Neural progenitor cell (in vitro differentiated cells): ENCODE measurements around the gene KCNT1. TPM values are rescaled to one million over a fixed set of nuclear protein-coding genes. Genes with fewer than 3 reads are reported as not detected.

ENCODE experiments used
- DNase-seq: peaks from one replicate; pipeline ENCODE4 v3.0.0-alpha.2; 2016; ENCODE audit warnings: low spot score
- H2AFZ ChIP-seq: fragments of 200-600 bp; sonication (generic); replicated peaks from 2 replicates; pipeline ENCODE4 v1.6.1; 2016; ENCODE audit warnings: antibody characterized with exemption
- H3F3A ChIP-seq: fragments of 200-600 bp; sonication (generic); 2 replicates; pipeline ENCODE4 v1.6.1; 2016; ENCODE audit warnings: antibody characterized with exemption, low read depth
- H3K27ac ChIP-seq: fragments of 200-600 bp; sonication (generic); 2 replicates; pipeline ENCODE4 v1.5.1; 2016; ENCODE audit warnings: mild to moderate bottlenecking
- H3K27me3 ChIP-seq: fragments of 200-600 bp; sonication (generic); 2 replicates; pipeline ENCODE4 v1.6.1; 2016; ENCODE audit warnings: mild to moderate bottlenecking, moderate library complexity
- H3K36me3 ChIP-seq: fragments of 200-600 bp; sonication (generic); 2 replicates; pipeline ENCODE4 v1.5.1; 2016
- H3K4me1 ChIP-seq: fragments of 200-600 bp; sonication (generic); 2 replicates; pipeline ENCODE4 v1.6.1; 2016; ENCODE audit warnings: mixed run types
- H3K4me2 ChIP-seq: fragments of 200-600 bp; sonication (generic); 2 replicates; pipeline ENCODE4 v1.6.1; 2016
- H3K4me3 ChIP-seq: fragments of 200-600 bp; sonication (generic); 2 replicates; pipeline ENCODE4 v1.5.1; 2016
- H3K79me2 ChIP-seq: fragments of 200-600 bp; sonication (generic); 2 replicates; pipeline ENCODE4 v1.6.1; 2016; ENCODE audit warnings: low read depth
- H3K9ac ChIP-seq: fragments of 200-600 bp; sonication (generic); 2 replicates; pipeline ENCODE4 v1.6.1; 2016
- H3K9me3 ChIP-seq: fragments of 200-600 bp; sonication (generic); 2 replicates; pipeline ENCODE4 v1.5.1; 2016; ENCODE audit warnings: low read depth
- H4K20me1 ChIP-seq: fragments of 200-600 bp; sonication (generic); 2 replicates; pipeline ENCODE4 v1.6.1; 2016; ENCODE audit warnings: low read depth
- H3K27ac Mint-ChIP-seq: 3 replicates; pipeline ENCODE4 v1.8.0; 2021; ENCODE audit warnings: mixed read lengths
- H3K27me3 Mint-ChIP-seq: 2 replicates; pipeline ENCODE4 v1.8.0; 2022; ENCODE audit warnings: low read depth, mild to moderate bottlenecking, inconsistent platforms, moderate library complexity, mixed read lengths; ENCODE audit not compliant: insufficient read depth
- H3K36me3 Mint-ChIP-seq: 3 replicates; pipeline ENCODE4 v1.8.0; 2021; ENCODE audit warnings: mixed read lengths
- H3K4me1 Mint-ChIP-seq: 3 replicates; pipeline ENCODE4 v1.8.0; 2021; ENCODE audit warnings: mixed read lengths
- H3K4me3 Mint-ChIP-seq: 3 replicates; pipeline ENCODE4 v1.8.0; 2021; ENCODE audit warnings: mild to moderate bottlenecking, moderate library complexity, mixed read lengths
- H3K9me3 Mint-ChIP-seq: 3 replicates; pipeline ENCODE4 v1.8.0; 2020; ENCODE audit warnings: mixed read lengths
- EZH2 ChIP-seq: fragments of 200-600 bp; sonication (generic); IDR thresholded peaks from 2 replicates; pipeline ENCODE4 v1.6.1; 2017; ENCODE audit warnings: antibody characterized with exemption, mild to moderate bottlenecking, moderate library complexity
- EZH2phosphoT487 ChIP-seq: fragments of 200-600 bp; sonication (generic); IDR thresholded peaks from 2 replicates; pipeline ENCODE4 v1.6.1; 2017; ENCODE audit warnings: antibody characterized with exemption
- total RNA-seq: library from RNA; depleted of rRNA; stranded (reverse); fragments of >200 nt; gene quantifications from 2 replicates; pipeline ENCODE4 v1.2.3, GENCODE V29; 2015; ENCODE audit warnings: low replicate concordance
- TF ChIP-seq, protein P1 (sequence below): fragments of 200-600 bp; sonication (generic); IDR thresholded peaks from 2 replicates; pipeline ENCODE4 v1.5.1; 2017; ENCODE audit warnings: antibody characterized with exemption, mild to moderate bottlenecking

The KCNT1 gene
- total RNA-seq, 1 donor from 2014 or later = not detected

DNA sequence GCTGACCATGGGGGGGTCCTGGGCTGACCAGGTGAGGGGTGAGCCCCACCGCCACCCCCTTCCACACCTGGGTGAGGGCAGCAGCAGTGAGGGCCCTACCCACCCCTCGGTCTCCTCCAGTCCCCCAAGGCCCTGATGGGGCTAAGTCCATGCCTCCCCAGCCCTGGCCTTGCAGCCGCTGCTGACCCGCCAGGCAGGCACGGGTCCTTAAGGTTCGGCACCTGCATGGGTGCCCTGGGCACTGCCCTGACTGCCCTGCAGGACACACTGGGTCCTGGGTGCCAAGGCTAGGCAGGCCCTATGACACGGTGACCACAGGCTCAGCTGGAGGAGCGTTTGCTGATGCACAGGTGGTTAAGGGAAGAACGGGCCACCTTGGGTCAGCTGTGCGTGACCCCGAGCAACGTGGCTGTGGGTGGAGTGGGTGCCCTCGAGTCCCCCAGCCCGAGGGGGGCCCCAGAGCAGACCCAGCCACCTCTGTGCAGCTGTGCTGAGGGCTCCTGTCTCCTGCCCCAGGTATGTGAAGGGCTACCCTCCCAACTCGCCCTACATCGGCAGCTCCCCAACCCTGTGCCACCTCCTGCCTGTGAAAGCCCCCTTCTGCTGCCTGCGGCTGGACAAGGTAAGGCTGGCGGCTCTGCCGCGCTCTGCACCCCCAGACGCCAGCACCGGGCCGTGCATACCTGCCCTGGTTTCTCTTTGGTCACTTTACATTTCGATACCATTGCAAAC is 73.0 kb downstream of the KCNT1 start:
- H4K20me1 ChIP-seq = no peaks in the 10 kb centered on the region
- no peaks in the 10 kb centered on the region for H3K27me3 ChIP-seq
- no peak for TF ChIP-seq EZH2phosphoT487
- TF ChIP-seq EZH2 = no peak
- TF ChIP-seq, protein P1, sequence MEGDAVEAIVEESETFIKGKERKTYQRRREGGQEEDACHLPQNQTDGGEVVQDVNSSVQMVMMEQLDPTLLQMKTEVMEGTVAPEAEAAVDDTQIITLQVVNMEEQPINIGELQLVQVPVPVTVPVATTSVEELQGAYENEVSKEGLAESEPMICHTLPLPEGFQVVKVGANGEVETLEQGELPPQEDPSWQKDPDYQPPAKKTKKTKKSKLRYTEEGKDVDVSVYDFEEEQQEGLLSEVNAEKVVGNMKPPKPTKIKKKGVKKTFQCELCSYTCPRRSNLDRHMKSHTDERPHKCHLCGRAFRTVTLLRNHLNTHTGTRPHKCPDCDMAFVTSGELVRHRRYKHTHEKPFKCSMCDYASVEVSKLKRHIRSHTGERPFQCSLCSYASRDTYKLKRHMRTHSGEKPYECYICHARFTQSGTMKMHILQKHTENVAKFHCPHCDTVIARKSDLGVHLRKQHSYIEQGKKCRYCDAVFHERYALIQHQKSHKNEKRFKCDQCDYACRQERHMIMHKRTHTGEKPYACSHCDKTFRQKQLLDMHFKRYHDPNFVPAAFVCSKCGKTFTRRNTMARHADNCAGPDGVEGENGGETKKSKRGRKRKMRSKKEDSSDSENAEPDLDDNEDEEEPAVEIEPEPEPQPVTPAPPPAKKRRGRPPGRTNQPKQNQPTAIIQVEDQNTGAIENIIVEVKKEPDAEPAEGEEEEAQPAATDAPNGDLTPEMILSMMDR = no peak
- no peak overlapping the region for H3K4me3 Mint-ChIP-seq
- H3K4me1 Mint-ChIP-seq = peaks cover 3% of the 10 kb centered on the region
- no peaks in the 10 kb centered on the region for H3F3A ChIP-seq
- no peak overlapping the region for H3K27ac Mint-ChIP-seq
- DNase-seq = no peak
- no peak overlapping the region for H3K4me3 ChIP-seq
- H3K4me2 ChIP-seq = no peak overlapping the region
- no peaks in the 10 kb centered on the region for H3K9me3 ChIP-seq
- H3K36me3 Mint-ChIP-seq = no peaks in the 10 kb centered on the region
- no peaks in the 10 kb centered on the region for H3K36me3 ChIP-seq
- H2AFZ ChIP-seq = no peak overlapping the region
- peaks cover 3% of the 10 kb centered on the region for H3K4me1 ChIP-seq
- no peaks in the 10 kb centered on the region for H3K9me3 Mint-ChIP-seq
- H3K27me3 Mint-ChIP-seq = peaks cover 9% of the 10 kb centered on the region
- no peak overlapping the region for H3K27ac ChIP-seq
- H3K79me2 ChIP-seq = no peaks in the 10 kb centered on the region
- H3K9ac ChIP-seq = no peak overlapping the region

DNA sequence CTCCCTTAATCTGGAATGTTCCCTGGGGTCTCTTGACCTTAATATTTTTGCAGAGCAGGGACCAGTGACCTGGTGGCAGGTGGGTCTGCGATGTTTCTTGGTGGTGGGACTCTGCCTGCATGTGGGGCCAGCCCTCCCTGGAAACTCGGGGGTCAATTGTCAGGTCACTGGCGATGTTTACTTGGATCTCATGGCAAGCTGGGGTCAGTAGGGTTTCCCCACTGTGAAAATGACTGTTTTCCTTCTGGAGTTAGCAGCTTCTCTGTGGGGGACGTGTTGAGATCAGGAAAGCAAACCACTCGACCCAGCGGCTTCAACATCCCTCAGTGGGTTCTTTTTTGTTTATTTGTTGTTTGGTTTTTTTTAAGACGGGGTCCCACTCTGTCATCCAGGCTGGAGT is 73.9 kb downstream of the KCNT1 start:
- Histone ChIP-seq H4K20me1 (no peaks in the 10 kb centered on the region), H3F3A (no peaks in the 10 kb centered on the region), H3K9ac (no peak overlapping the region), H3K4me3 (no peak overlapping the region), H3K27me3 (no peaks in the 10 kb centered on the region), H3K27ac (no peak overlapping the region), H3K4me1 (peaks cover 3% of the 10 kb centered on the region), H3K79me2 (no peaks in the 10 kb centered on the region), H3K4me2 (no peak overlapping the region), H3K36me3 (no peaks in the 10 kb centered on the region), H2AFZ (no peak overlapping the region), H3K9me3 (no peaks in the 10 kb centered on the region)
- TF ChIP-seq EZH2phosphoT487 = no peak
- TF ChIP-seq EZH2 = no peak
- TF ChIP-seq, protein P1 = no peak
- Mint-ChIP-seq H3K9me3 (no peaks in the 10 kb centered on the region), H3K4me3 (no peak overlapping the region), H3K27ac (no peak overlapping the region), H3K27me3 (peaks cover 9% of the 10 kb centered on the region), H3K36me3 (no peaks in the 10 kb centered on the region), H3K4me1 (peaks cover 3% of the 10 kb centered on the region)
- DNase-seq = no peak

DNA sequence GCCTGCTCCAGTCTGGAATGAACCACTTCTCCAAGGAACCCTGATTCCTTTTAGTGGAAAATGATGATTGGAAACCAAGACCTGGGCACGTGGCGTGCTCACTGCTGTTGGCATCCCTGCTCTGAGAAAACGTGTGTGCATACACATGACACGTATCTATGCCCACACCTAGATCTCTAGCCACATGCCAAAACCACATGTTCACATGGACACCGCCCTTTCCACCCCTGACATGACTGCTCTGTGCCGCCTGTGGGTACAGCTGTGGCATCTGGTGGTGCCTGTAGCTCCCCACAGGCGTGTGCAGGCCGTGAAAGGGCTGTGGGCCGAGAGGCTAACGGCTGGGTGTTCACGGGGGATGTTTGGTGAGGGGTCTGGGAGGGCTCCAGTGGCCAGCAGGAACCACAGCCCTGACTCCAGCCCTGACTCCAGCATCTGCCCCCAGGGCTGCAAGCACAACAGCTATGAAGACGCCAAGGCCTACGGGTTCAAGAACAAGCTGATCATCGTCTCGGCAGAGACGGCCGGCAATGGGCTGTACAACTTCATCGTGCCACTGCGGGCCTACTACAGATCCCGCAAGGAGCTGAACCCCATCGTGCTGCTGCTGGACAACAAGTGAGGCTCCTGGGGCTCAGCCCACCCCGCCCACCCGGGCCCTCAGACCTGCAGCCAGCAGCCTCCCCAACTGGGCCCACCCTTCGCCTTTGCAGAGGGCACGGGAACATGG is 75.1 kb downstream of the KCNT1 start:
- H2AFZ ChIP-seq = no peak overlapping the region
- no peak for DNase-seq
- no peaks in the 10 kb centered on the region for H4K20me1 ChIP-seq
- Mint-ChIP-seq H3K36me3 (no peaks in the 10 kb centered on the region), H3K9me3 (no peaks in the 10 kb centered on the region), H3K27ac (no peak overlapping the region), H3K4me1 (peaks cover 3% of the 10 kb centered on the region), H3K4me3 (no peak overlapping the region), H3K27me3 (peaks cover 9% of the 10 kb centered on the region)
- no peak overlapping the region for H3K9ac ChIP-seq
- no peak overlapping the region for H3K4me2 ChIP-seq
- no peak for TF ChIP-seq EZH2
- H3K36me3 ChIP-seq = no peaks in the 10 kb centered on the region
- H3K4me1 ChIP-seq = peaks cover 3% of the 10 kb centered on the region
- H3K9me3 ChIP-seq = no peaks in the 10 kb centered on the region
- H3K27me3 ChIP-seq = no peaks in the 10 kb centered on the region
- no peaks in the 10 kb centered on the region for H3K79me2 ChIP-seq
- no peaks in the 10 kb centered on the region for H3F3A ChIP-seq
- H3K27ac ChIP-seq = no peak overlapping the region
- H3K4me3 ChIP-seq = no peak overlapping the region
